HepG2 (cell line): Measurements from ENCODE around the gene LAPTM4A. TPM values are rescaled to one million over a fixed set of nuclear protein-coding genes. Genes with fewer than 3 reads are reported as not detected.

Source experiments
- AKAP8 ChIP-seq: sonication (generic); formaldehyde crosslinking; IDR thresholded peaks from 2 replicates; pipeline ENCODE4 v1.5.1; 2020; ENCODE audit warnings: mild to moderate bottlenecking, missing genetic modification reagents
- CBFB ChIP-seq: sonication (generic); formaldehyde crosslinking; IDR thresholded peaks from 2 replicates; pipeline ENCODE4 v1.4.0; 2020; ENCODE audit warnings: missing genetic modification reagents
- EHMT2 ChIP-seq: fragments of 200-600 bp; sonication (generic); IDR thresholded peaks from 2 replicates; pipeline ENCODE4 v1.7.0; 2017; ENCODE audit warnings: antibody characterized with exemption, low read depth, low read length, borderline replicate concordance
- HDAC2 ChIP-seq: sonication (generic); formaldehyde crosslinking; IDR thresholded peaks from 2 replicates; pipeline ENCODE4 v1.4.0; 2020; ENCODE audit warnings: missing genetic modification reagents
- HOXD1 ChIP-seq: sonication (generic); formaldehyde crosslinking; IDR thresholded peaks from 2 replicates; pipeline ENCODE4 v1.5.0; 2020; ENCODE audit warnings: missing genetic modification reagents
- KAT7 ChIP-seq: IDR thresholded peaks from 2 replicates; pipeline ENCODE4 v1.6.1; 2018; ENCODE audit warnings: borderline replicate concordance, missing compliant biosample characterization
- KDM5B ChIP-seq: sonication (generic); formaldehyde crosslinking; IDR thresholded peaks from 2 replicates; pipeline ENCODE4 v1.4.0; 2020; ENCODE audit warnings: missing genetic modification reagents, mild to moderate bottlenecking, borderline replicate concordance
- MEF2D ChIP-seq: sonication (generic); formaldehyde crosslinking; IDR thresholded peaks from 2 replicates; pipeline ENCODE4 v1.5.1; 2020; ENCODE audit warnings: mild to moderate bottlenecking, missing genetic modification reagents
- REPIN1 ChIP-seq: sonication (generic); formaldehyde crosslinking; IDR thresholded peaks from 2 replicates; pipeline ENCODE4 v1.8.0; 2022; ENCODE audit warnings: missing genetic modification reagents, low read depth, mild to moderate bottlenecking, borderline replicate concordance
- SMC3 ChIP-seq: IDR thresholded peaks from 2 replicates; pipeline ENCODE4 v1.6.1; 2011; ENCODE audit warnings: low read length, improper control_type of control experiment
- STAT5B ChIP-seq: sonication (generic); formaldehyde crosslinking; IDR thresholded peaks from 2 replicates; pipeline ENCODE4 v1.4.0; 2020; ENCODE audit warnings: missing genetic modification reagents
- ZBTB3 ChIP-seq: sonication (generic); formaldehyde crosslinking; IDR thresholded peaks from 2 replicates; pipeline ENCODE4 v1.4.0; 2020; ENCODE audit warnings: low read depth, mild to moderate bottlenecking, moderate library complexity, missing genetic modification reagents, borderline replicate concordance
- ZFP90 ChIP-seq: sonication (generic); formaldehyde crosslinking; IDR thresholded peaks from 2 replicates; pipeline ENCODE4 v1.8.0; 2022; ENCODE audit warnings: missing genetic modification reagents, mild to moderate bottlenecking, inconsistent platforms, borderline replicate concordance
- ZNF205 ChIP-seq: IDR thresholded peaks from 2 replicates; pipeline ENCODE4 v1.6.1; 2018; ENCODE audit warnings: missing biosample characterization, missing genetic modification reagents
- ZNF644 ChIP-seq: IDR thresholded peaks from 2 replicates; pipeline ENCODE4 v1.6.1; 2016; ENCODE audit warnings: low read depth
- ZNF891 ChIP-seq: sonication (generic); formaldehyde crosslinking; IDR thresholded peaks from 2 replicates; pipeline ENCODE4 v1.5.0; 2020; ENCODE audit warnings: mild to moderate bottlenecking, missing genetic modification reagents
- ZZZ3 ChIP-seq: sonication (generic); formaldehyde crosslinking; IDR thresholded peaks from 2 replicates; pipeline ENCODE4 v1.4.0; 2020; ENCODE audit warnings: missing genetic modification reagents, mild to moderate bottlenecking, borderline replicate concordance
- polyA plus RNA-seq, 8 experiments: library from polyadenylated mRNA; depleted of rRNA in 3 of 8; stranded (reverse) in 7 of 8; unstranded in 1 of 8; fragments of >200 nt; fragmentation: Illumina TruSeq in 4 of 8; extraction: Trizol in 4 of 8; gene quantifications; 2 replicates each; pipeline versions ENCODE4 v1.2.1 to v1.2.3, GENCODE V29; 2011 to 2016; ENCODE audit warnings: low read depth in 4 of 8, missing spikeins in 1 of 8, mixed read lengths in 1 of 8; ENCODE audit not compliant: insufficient read depth in 1 of 8
- total RNA-seq, 5 experiments: library from RNA; depleted of rRNA; stranded (reverse); fragments of >200 nt; fragmentation: Illumina TruSeq; extraction: Trizol; gene quantifications; 2 replicates each; pipeline ENCODE4 v1.2.3, GENCODE V29; 2016; ENCODE audit warnings: low read depth in 1 of 5
- TF ChIP-seq, protein P1 (sequence below): sonication (generic); formaldehyde crosslinking; IDR thresholded peaks from 2 replicates; pipeline ENCODE4 v1.8.1; 2023; ENCODE audit warnings: mild to moderate bottlenecking, inconsistent platforms, moderate library complexity, missing genetic modification reagents, borderline replicate concordance
- TF ChIP-seq, protein P2 (sequence below): conservative IDR thresholded peaks from 2 replicates; pipeline ENCODE4 v1.6.1; 2018; ENCODE audit warnings: missing genetic modification reagents
- TF ChIP-seq, protein P3 (sequence below): sonication (generic); formaldehyde crosslinking; IDR thresholded peaks from 2 replicates; pipeline ENCODE4 v1.5.0; 2020; ENCODE audit warnings: missing genetic modification reagents
- TF ChIP-seq, protein P4 (sequence below): IDR thresholded peaks from 2 replicates; pipeline ENCODE4 v1.6.1; 2016
- TF ChIP-seq, protein P5 (sequence below): sonication (generic); formaldehyde crosslinking; IDR thresholded peaks from 2 replicates; pipeline ENCODE4 v1.4.0; 2020; ENCODE audit warnings: missing genetic modification reagents, borderline replicate concordance
- TF ChIP-seq, protein P6 (sequence below): sonication (generic); formaldehyde crosslinking; IDR thresholded peaks from 2 replicates; pipeline ENCODE4 v1.4.0; 2020; ENCODE audit warnings: missing genetic modification reagents, borderline replicate concordance

LAPTM4A gene
- total and polyA plus RNA-seq, 2 of the 13 experiments (the other 11 are each of a cell fraction or from before 2014, with no cell fraction given) = 116 to 558 TPM

DNA sequence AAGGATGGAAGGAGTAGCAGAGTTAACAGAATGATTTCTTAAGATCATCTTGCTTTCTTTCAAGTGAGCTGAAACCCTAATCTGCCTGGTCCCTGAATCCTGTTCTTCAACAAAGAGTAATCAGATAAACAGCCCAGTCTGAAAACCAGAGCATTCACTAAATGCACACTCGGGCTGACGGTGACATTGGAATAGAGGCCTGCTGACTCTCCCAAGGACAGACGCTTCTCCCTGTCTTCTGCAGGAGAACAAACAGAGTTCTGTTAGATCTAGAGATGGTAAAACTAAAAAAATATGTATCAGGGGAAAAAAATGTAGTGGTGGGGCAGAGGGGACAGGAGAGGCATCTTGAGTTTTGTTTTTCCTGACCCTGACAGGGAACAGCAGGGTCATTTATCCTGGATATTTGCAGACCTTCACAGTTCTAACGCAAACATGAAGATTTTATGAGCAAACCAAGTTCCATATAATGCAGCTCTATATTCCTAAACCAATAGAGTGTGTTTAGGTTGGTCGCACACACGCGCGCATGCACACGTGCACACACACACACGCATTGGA is 46.3 kb downstream of the LAPTM4A start (continued):
- TF ChIP-seq, protein P1, sequence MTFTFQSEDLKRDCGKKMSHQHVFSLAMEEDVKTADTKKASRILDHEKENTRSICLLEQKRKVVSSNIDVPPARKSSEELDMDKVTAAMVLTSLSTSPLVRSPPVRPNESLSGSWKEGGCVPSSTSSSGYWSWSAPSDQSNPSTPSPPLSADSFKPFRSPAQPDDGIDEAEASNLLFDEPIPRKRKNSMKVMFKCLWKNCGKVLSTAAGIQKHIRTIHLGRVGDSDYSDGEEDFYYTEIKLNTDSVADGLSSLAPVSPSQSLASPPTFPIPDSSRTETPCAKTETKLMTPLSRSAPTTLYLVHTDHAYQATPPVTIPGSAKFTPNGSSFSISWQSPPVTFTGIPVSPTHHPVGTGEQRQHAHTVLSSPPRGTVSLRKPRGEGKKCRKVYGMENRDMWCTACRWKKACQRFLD = no peak
- TF ChIP-seq, protein P2, sequence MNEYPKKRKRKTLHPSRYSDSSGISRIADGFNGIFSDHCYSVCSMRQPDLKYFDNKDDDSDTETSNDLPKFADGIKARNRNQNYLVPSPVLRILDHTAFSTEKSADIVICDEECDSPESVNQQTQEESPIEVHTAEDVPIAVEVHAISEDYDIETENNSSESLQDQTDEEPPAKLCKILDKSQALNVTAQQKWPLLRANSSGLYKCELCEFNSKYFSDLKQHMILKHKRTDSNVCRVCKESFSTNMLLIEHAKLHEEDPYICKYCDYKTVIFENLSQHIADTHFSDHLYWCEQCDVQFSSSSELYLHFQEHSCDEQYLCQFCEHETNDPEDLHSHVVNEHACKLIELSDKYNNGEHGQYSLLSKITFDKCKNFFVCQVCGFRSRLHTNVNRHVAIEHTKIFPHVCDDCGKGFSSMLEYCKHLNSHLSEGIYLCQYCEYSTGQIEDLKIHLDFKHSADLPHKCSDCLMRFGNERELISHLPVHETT (CRISPR knock-in tag) = 0 out of 2 replicates have a peak, but pooled peaks have one; percentile 31
- TF ChIP-seq, protein P3, sequence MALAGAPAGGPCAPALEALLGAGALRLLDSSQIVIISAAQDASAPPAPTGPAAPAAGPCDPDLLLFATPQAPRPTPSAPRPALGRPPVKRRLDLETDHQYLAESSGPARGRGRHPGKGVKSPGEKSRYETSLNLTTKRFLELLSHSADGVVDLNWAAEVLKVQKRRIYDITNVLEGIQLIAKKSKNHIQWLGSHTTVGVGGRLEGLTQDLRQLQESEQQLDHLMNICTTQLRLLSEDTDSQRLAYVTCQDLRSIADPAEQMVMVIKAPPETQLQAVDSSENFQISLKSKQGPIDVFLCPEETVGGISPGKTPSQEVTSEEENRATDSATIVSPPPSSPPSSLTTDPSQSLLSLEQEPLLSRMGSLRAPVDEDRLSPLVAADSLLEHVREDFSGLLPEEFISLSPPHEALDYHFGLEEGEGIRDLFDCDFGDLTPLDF (CRISPR knock-in tag) = no peak
- TF ChIP-seq ZFP90 = no peak; the same call in 1 of the 2 replicates
- TF ChIP-seq ZNF891 (CRISPR knock-in tag) = no peak
- TF ChIP-seq SMC3 = no peak
- TF ChIP-seq, protein P4, sequence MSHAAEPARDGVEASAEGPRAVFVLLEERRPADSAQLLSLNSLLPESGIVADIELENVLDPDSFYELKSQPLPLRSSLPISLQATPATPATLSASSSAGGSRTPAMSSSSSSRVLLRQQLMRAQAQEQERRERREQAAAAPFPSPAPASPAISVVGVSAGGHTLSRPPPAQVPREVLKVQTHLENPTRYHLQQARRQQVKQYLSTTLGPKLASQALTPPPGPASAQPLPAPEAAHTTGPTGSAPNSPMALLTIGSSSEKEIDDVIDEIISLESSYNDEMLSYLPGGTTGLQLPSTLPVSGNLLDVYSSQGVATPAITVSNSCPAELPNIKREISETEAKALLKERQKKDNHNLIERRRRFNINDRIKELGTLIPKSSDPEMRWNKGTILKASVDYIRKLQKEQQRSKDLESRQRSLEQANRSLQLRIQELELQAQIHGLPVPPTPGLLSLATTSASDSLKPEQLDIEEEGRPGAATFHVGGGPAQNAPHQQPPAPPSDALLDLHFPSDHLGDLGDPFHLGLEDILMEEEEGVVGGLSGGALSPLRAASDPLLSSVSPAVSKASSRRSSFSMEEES (CRISPR knock-in tag) = no peak; the same call in 1 of the 2 replicates
- TF ChIP-seq REPIN1 = peak; percentile 45; the same call in 1 of the 2 replicates
- no peak for TF ChIP-seq ZBTB3 (CRISPR knock-in tag)
- no peak for TF ChIP-seq ZZZ3 (CRISPR knock-in tag)
- TF ChIP-seq, protein P5, sequence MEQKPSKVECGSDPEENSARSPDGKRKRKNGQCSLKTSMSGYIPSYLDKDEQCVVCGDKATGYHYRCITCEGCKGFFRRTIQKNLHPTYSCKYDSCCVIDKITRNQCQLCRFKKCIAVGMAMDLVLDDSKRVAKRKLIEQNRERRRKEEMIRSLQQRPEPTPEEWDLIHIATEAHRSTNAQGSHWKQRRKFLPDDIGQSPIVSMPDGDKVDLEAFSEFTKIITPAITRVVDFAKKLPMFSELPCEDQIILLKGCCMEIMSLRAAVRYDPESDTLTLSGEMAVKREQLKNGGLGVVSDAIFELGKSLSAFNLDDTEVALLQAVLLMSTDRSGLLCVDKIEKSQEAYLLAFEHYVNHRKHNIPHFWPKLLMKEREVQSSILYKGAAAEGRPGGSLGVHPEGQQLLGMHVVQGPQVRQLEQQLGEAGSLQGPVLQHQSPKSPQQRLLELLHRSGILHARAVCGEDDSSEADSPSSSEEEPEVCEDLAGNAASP (CRISPR knock-in tag) = peak; percentile 60; the same call in 1 of the 2 replicates
- no peak for TF ChIP-seq STAT5B (CRISPR knock-in tag)
- no peak for TF ChIP-seq HOXD1
- TF ChIP-seq KDM5B = no peak
- no peak for TF ChIP-seq AKAP8 (CRISPR knock-in tag)
- peak; percentile 8; the same call in 1 of the 2 replicates for TF ChIP-seq ZNF644 (CRISPR knock-in tag)
- TF ChIP-seq HDAC2 (CRISPR knock-in tag) = peak; percentile 81
- TF ChIP-seq, protein P6, sequence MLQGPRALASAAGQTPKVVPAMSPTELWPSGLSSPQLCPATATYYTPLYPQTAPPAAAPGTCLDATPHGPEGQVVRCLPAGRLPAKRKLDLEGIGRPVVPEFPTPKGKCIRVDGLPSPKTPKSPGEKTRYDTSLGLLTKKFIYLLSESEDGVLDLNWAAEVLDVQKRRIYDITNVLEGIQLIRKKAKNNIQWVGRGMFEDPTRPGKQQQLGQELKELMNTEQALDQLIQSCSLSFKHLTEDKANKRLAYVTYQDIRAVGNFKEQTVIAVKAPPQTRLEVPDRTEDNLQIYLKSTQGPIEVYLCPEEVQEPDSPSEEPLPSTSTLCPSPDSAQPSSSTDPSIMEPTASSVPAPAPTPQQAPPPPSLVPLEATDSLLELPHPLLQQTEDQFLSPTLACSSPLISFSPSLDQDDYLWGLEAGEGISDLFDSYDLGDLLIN (CRISPR knock-in tag) = no peak
- peak; percentile 51; the same call in 1 of the 2 replicates for TF ChIP-seq ZNF205 (CRISPR knock-in tag)
- no peak for TF ChIP-seq KAT7
- TF ChIP-seq EHMT2 = no peak; the same call in 1 of the 2 replicates
- no peak for TF ChIP-seq CBFB
- no peak for TF ChIP-seq MEF2D
